ENCODE measurements around the gene PHF2. TPM values are rescaled to one million over a fixed set of nuclear protein-coding genes. Genes with fewer than 3 reads are reported as not detected.

PHF2 gene
- total and polyA plus RNA-seq, 7 donors: 10.9 to 31.9 (median 21.4) TPM

DNA sequence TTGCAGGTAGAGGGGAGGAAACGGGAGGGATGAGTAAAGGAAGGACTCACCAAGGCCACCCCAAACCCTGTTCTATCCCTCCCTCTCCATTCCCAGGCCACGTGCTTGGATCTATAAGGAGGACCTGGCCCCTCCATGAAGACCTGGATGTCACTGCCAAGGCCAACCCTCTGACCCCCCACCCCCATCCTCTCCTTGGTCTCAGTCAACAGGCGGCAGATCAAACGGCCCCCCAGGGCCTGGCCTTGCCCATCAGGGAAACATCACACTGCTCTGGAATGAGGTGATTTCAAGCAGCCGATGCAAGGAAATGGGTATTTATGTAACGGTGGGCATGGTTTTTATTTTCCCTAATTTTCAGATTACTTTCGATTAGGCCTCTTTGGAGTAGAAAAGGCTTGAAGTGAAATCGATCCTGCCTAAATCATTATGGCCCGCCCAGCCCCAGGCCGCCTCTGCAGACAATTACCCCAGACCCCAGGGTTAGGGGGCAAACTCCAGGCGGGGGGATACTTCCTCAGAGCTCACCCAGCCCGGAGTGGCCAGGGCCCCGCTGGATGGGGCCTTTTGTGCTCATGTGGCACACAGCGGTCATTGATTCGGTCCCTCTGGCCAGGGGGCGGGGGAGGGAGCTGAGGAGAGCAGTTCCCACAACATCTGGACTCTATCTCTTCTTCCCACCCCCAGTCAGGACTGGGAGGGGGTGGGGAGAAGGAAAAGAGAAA, 125.3 kb downstream of the PHF2 start:
- WGBS, 2 donors: 91% methylated on average over 16 of the region's 16 CpGs
- intact Hi-C loops (cut with DNase I): no loop called here
- Histone ChIP-seq H3K4me1 (no peaks in the 10 kb centered on the region), H3K36me3 (no peaks in the 10 kb centered on the region), H3K4me3 (no peak overlapping the region), H3K27me3 (no peaks in the 10 kb centered on the region), H3K27ac (no peak overlapping the region), H3K9me3 (peaks cover 0 to 5% (median 1%) of the 10 kb centered on the region in 4 donors)
- TF ChIP-seq, protein P1, sequence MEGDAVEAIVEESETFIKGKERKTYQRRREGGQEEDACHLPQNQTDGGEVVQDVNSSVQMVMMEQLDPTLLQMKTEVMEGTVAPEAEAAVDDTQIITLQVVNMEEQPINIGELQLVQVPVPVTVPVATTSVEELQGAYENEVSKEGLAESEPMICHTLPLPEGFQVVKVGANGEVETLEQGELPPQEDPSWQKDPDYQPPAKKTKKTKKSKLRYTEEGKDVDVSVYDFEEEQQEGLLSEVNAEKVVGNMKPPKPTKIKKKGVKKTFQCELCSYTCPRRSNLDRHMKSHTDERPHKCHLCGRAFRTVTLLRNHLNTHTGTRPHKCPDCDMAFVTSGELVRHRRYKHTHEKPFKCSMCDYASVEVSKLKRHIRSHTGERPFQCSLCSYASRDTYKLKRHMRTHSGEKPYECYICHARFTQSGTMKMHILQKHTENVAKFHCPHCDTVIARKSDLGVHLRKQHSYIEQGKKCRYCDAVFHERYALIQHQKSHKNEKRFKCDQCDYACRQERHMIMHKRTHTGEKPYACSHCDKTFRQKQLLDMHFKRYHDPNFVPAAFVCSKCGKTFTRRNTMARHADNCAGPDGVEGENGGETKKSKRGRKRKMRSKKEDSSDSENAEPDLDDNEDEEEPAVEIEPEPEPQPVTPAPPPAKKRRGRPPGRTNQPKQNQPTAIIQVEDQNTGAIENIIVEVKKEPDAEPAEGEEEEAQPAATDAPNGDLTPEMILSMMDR (IDR thresholded peaks at IDR 0.05): no peak
- no peak for DNase-seq

DNA sequence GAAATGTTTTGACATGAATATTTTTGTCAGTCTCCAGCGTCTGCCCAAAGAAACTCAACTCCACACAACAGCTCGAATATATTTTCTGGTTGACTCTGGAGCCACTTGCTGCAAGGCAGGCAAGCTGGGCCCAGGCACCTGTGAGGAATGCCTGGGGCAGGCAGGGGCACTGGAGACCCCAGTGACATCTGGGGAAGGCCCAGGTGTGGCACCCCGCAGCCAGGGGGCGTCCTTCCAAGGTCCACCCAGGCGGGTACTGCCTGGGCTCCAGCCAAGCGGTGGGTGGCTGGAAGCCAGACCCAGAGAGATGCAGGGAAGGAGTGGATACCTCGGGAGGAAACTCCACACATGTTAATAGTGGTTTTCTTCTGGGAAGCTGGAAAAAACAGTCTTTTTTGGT, 125.9 kb downstream of the PHF2 start:
- 68 to 81% methylated on average over 7 of the region's 7 CpGs for WGBS, 2 donors
- no peak overlapping the region for H3K27ac ChIP-seq
- H3K9me3 ChIP-seq: peaks cover 0 to 5% (median 1%) of the 10 kb centered on the region in 4 donors
- no peaks in the 10 kb centered on the region for H3K4me1 ChIP-seq
- intact Hi-C loops (cut with DNase I): no loop called here
- H3K27me3 ChIP-seq: no peaks in the 10 kb centered on the region
- TF ChIP-seq, protein P1 (IDR thresholded peaks at IDR 0.05): no peak
- no peak for TF ChIP-seq EP300 (IDR thresholded peaks at IDR 0.05)
- TF ChIP-seq POLR2AphosphoS5 (IDR thresholded peaks at IDR 0.05): no peak
- no peak for TF ChIP-seq POLR2A (IDR thresholded peaks at IDR 0.05)
- DNase-seq: no peak
- H3K4me3 ChIP-seq: no peak overlapping the region
- H3K36me3 ChIP-seq: no peaks in the 10 kb centered on the region

DNA sequence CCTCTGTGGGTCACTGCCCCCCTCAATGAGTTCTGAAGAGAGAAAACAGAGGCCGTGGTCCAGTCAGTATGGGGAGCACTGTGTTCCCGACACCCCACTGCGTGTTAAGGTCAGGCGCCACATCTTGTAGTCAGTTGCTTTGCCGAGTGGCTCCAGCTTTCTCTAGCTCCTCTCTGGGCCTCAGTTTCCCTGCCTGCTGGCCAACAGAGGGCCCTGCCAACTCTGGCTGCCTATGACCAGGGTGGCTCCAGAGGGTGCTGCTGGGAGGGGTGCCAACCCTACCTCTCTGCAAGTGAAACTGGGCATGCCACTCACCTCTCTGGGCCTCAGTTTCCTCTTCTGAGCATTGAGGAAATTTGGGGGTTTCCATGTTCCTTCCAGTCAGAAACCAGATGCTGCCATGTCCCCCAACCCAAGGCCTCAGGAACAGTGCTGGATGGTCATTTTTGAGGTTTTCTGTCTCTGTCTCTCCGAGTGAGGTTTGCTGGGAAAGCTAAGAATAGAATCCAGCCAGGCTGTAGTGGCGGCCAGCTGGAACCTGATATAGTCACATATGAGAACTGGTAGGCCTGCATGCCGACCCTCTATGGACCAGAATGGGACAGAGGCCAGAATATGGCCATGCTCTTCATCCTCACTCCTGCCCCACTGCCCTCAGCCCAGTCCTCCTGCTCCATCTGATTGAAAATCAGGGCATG, 132.1 kb downstream of the PHF2 start:
- H3K4me3 ChIP-seq: no peak overlapping the region
- H3K27me3 ChIP-seq: no peaks in the 10 kb centered on the region
- intact Hi-C loops (cut with DNase I): no loop called here
- H3K9me3 ChIP-seq: peaks cover 0 to 4% (median 0%) of the 10 kb centered on the region in 4 donors
- no peak for TF ChIP-seq POLR2A (IDR thresholded peaks at IDR 0.05)
- TF ChIP-seq, protein P1 (IDR thresholded peaks at IDR 0.05): no peak
- TF ChIP-seq POLR2AphosphoS5 (IDR thresholded peaks at IDR 0.05): no peak
- TF ChIP-seq EP300 (IDR thresholded peaks at IDR 0.05): no peak
- no peak for DNase-seq
- no peaks in the 10 kb centered on the region for H3K4me1 ChIP-seq
- no peak overlapping the region for H3K27ac ChIP-seq
- 83 to 85% methylated on average over 8 of the region's 8 CpGs for WGBS, 2 donors
- no peaks in the 10 kb centered on the region for H3K36me3 ChIP-seq

DNA sequence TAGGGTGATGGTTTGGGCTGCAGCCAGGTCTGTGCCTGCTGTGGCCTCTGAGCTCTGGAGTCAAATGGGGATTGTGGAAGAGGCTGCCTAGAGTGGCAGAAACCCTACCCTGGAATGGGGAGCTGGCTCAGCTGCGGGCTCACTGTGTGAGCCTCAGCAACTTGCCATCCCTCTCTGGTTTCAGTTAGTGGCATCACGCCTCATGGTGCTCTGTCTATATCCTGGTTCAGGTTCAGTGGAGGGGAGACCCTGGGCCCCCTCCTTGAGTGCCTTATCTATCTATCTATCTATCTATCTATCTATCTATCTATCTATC, 132.6 kb downstream of the PHF2 start:
- intact Hi-C loops (cut with DNase I): no loop called here
- Histone ChIP-seq H3K27ac (no peak overlapping the region), H3K4me3 (no peak overlapping the region), H3K4me1 (no peaks in the 10 kb centered on the region), H3K9me3 (no peaks in the 10 kb centered on the region), H3K27me3 (no peaks in the 10 kb centered on the region), H3K36me3 (no peaks in the 10 kb centered on the region)
- WGBS, 2 donors: 83 to 85% methylated on average over 2 of the region's 2 CpGs
- no peak for DNase-seq
- TF ChIP-seq, protein P1 (IDR thresholded peaks at IDR 0.05): no peak
- TF ChIP-seq POLR2AphosphoS5 (IDR thresholded peaks at IDR 0.05) (no peak), POLR2A (IDR thresholded peaks at IDR 0.05) (no peak), EP300 (IDR thresholded peaks at IDR 0.05) (no peak)

Measured in sigmoid colon (tissue), 7 donors.